SK-MEL-5 (cell line): ENCODE measurements around the gene PPP1R11. TPM values are rescaled to one million over a fixed set of nuclear protein-coding genes. Genes with fewer than 3 reads are reported as not detected.
"Not testable (repeated sequence)": the region's sequence is repeated elsewhere in the genome, so short reads cannot be mapped to it uniquely, and the experiment has no call there.

Experiments used
- DNase-seq: peaks from one replicate; pipeline ENCODE4 v3.0.0-alpha.2; 2016; ENCODE audit warnings: low read depth, low spot score
- in situ Hi-C: cut with HindIII; loops from 2 replicates; pipeline ENCODE4 v1.10.0; 2016; ENCODE audit warnings: low sequenced_read_pairs, high pct_unique_total_duplicates, low pct_unique_long_range_greater_than_20kb
- polyA plus RNA-seq, 2 experiments: library from polyadenylated mRNA; depleted of rRNA; stranded (reverse); fragments of >200 nt; gene quantifications; 2 replicates each; pipeline ENCODE4 v1.2.3, GENCODE V29; 2015
- total RNA-seq: library from RNA; depleted of rRNA; stranded (reverse); fragments of >200 nt; shearing (Covaris generic); gene quantifications from 2 replicates; pipeline ENCODE4 v1.2.3, GENCODE V29; 2014; rRNA removed

The PPP1R11 gene, protein sequence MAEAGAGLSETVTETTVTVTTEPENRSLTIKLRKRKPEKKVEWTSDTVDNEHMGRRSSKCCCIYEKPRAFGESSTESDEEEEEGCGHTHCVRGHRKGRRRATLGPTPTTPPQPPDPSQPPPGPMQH
- total RNA-seq: 51.5 and 51.6 TPM in 2 replicates
- 51.6 and 54.2 TPM in 2 replicates for polyA plus RNA-seq (2015; cell fraction: cytosol; rRNA removed)
- 38.6 and 45.1 TPM in 2 replicates for polyA plus RNA-seq (2015; cell fraction: nucleus; rRNA removed)

DNA sequence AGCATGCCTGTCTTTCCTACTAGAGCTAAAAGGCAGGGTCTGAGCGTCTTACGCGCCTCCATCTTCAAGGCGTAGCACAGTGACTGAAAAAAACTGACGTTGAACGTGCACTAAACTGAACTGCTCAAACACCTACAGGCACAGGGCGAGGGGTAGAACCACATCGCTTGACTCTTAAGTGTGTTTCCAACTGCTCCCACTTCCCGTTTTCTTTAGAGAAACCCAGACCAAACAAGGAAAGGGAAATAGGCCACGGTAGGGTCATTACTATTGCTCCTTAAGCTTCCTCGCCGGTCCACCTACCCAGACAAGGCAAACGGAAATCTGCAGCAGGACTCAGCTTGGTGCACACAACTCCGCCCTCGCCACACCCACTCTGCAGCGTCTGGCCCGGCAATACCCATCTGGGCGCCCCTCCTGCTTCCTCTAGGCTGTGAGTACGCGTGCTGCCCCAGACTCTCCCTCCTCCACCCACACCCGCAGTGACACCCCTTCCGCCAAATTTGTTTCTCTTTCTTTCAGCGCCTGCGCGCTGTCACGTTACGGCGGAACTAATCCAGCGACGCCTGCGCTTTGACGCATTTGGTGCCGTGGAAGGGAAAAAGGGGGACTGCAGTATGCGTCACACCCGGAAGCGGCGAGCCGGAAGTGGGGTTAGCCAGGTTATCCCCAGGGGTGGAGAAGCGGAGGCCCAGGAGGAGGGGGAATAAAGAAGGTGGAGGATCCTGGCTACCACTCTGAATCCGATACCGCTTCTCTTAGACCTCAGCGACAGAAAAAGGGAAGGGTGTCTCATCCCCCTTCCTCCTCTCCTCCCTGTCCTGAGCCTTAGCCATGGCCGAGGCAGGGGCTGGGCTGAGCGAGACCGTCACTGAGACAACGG, at the start of gene PPP1R11:
PPP1R11 (plus strand) TSS at position 622 of the 883 bp plus-strand sequence; CDS start at position 835, 213 bp downstream.
- in situ Hi-C loops: no loop called here
- DNase-seq: peak; percentile 99

DNA sequence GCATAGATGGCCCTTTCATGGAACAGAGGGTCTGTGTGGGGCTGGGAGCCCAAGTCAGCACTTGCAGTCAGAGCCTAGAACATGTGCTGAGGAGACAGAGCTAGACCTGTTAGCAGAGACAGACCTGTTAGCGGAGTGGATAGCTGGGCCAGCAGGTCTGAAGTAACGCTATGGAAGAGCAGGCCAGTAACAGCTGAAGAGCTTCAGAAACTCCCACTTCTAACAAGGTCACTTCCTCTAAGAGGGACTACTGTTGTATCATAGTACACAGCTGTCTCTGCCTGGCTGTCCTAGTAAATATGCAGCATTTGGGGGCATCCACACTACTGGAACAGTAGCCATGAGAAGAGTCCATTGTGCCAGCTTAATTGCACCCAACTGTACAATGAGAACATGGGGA, 47.2 kb upstream of the PPP1R11 start:
- in situ Hi-C loops: no loop called here
- DNase-seq: no peak

DNA sequence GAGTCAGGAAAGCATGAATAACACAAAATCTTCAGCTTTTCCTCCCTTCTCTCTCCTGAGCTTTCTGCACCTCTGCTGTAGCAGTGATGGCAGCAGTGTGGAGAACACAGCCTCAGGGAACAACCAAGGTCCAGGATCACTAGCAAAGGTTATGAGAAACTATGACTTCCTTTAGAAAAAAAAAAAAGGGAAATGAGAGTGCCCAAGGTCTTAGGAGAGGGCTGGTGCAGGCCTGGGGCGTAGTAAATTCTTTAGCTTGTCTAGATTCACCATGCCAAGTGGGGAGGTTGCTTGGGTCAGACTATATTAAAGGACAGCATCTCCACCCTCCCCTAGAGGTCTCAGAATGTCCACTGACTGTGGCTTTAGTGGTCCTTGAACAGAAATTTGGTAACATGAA, 46.4 kb upstream of the PPP1R11 start:
- in situ Hi-C loops: no loop called here
- no peak for DNase-seq

DNA sequence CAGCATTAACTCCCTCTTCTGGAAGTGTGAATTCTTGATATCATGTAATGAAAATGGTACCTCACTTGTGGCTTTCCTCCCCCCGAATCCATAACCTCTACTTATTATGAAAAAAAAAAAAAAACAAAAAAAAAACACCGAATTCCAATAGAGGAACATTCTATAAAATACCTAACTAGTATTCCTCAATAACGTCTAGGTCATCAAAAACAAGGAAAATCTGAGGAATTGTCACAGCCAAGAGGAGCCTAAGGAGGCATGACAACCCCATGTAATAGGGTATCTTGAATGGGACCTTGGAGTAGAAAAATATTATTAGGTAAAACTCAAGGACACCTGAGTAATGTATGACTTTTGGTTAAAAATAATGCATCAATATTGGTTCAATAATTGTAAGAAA, 44.8 kb upstream of the PPP1R11 start:
- no peak for DNase-seq
- in situ Hi-C loops: no loop called here

DNA sequence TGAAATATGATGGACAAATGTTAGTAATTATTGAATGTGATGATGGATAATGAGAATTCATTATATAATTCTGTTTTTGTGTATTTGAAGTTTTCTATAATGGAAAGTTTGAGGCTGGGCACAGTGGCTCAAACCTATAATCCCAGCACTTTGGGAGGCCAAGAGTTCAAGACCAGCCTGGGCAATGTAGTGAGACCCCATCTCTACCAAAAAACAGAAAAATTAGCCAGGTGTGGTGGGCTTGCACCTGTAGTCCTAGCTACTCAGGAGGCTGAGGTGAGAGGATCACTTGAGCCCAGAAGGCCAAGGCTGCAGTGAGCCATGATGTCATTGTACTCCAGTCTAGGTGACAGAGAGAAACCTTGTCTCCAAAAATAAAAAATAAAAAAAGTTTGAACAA, 44.3 kb upstream of the PPP1R11 start:
- DNase-seq, in situ Hi-C loops: not testable (repeated sequence)

DNA sequence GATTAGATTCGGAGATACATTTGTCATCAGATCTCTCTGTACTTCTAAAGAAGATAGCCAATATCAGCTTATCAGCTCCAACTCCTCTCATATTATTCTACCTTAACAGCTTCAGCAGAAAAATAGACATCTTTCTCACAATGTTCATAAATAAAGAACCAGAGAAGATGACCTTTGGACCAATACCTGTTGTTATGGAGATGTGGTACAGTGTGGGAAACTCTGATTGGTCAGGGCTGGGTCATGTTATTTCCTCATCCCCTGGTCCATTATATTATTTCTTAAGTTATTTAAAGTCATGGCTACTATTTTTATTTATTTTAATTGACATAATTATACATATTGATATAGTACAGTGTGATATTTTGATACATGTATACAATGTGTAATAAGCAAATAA, 41.8 kb upstream of the PPP1R11 start:
- no peak for DNase-seq
- in situ Hi-C loops: no loop called here

DNA sequence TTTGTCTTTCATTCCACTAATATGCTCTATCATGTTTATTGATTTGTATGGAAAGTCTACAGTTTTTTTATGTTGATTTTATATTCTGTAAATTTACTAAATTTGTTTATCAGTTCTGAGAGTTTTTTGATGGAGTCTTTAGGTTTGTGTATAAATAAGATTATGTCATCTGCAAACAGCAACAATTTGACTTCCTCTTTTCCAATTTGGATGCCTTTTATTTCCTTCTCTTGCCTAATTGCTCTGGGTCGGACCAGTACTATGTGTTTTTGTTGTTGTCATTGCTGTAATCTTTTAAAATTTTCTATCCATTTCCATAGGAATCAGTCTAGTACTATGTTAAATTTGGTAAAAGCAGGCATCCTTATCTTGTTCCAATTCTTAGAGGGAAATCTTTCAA, 37.4 kb upstream of the PPP1R11 start:
- DNase-seq: no peak
- in situ Hi-C loops: no loop called here

DNA sequence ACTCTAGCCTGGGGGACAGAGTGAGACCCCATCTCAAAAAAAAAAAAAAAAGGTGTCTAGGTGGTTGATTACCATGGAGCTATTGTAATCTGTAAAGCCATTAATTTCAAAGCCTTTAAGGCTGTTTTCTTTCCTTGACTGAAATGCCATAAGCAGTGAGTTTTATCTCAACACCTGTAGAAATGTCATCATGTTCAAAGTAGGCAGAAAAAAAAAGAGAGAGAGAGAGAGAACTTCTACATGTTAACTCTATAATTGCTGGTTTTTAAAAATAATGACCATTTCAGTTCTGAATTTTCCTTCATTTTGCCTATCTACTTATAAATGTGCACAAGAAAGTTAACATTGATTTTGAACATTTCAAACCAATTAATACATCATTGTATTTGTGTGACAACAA, 35.6 kb upstream of the PPP1R11 start:
- in situ Hi-C loops: no loop called here
- no peak for DNase-seq

DNA sequence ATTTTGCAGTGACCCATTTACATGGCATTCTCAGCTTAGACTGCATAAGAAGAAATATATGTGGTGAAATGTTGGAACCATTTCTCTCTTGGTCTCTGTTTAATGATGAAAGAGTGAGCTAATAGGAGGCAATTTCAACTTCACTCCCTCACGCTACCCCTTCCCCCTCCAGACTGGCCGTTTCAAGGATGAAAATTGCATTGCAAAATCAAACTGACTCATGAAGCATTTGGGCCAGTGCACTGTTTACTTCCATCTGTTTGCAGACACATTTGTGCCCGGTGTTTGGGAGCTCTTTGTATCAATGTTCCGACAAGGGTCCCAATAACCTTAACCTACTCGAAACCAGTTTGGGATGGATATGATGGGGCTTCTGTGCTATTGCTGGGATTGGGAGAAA, 33.6 kb upstream of the PPP1R11 start:
- DNase-seq, in situ Hi-C loops: not testable (repeated sequence)

DNA sequence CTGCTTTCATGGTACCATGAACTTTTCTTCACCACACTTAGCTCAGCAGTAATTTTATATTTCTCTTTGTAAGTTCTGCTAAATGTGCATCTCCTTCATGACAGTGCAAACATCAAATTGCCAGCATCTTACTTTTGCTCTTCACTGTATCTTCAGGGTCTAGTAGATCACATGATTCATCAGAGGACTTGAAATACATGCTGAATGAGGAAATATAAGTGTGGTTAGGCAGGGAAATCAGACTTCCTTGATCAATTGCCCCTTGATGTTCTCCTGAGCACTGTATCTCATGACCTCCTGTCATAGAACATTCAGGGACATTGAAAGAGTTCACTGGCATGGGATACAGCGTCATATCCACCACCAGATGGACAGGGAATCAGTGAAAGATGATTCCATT, 31.2 kb upstream of the PPP1R11 start:
- in situ Hi-C loops: no loop called here
- DNase-seq: no peak

DNA sequence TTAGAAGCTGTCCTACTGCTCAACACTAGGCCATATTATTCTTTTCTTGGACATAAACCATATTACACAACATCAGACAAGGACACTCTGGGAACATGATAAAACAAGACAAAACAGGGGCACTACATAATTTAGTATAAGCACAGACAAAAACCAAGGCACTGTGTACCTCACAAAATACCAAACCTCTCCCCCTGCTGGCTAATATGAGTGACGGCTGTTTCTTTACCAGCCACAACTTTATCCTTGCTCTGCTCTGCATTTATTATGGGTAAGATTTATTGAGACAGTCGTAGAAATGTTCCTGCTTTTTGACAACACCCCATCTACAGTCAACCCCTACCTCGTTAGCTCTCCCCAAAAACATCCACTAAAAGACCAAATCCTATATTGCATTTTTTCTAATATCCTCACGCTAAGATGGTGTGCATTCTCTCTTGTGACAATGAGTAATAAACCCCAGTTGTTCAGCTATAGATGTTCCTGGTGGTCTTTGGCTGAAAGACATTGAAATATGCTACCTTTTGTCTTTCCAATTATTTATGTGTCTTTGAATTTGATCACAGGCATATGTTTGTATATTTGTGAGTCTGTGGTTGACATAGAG, 29.7 kb upstream of the PPP1R11 start:
- peak; percentile 45 for DNase-seq
- in situ Hi-C loops: no loop called here

DNA sequence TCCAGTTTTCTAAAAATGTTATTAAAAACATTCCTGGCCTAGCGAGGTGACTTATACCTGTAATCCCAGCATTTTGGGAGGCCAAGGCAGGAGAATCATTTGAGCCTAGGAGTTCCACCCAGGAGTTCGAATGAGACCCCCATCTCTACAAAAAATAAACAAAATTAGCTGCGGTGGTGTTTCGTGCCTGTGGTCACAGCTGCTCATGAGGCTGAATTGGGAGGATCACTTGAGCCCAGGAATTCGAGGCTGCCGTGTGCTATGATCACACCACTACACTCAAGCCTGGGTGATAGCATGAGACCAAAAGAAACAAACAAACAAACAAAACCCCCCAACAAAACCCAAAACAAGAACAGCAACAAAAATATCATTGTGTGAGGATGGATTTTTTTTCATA, 25.8 kb upstream of the PPP1R11 start:
- no peak for DNase-seq
- in situ Hi-C loops: no loop called here

DNA sequence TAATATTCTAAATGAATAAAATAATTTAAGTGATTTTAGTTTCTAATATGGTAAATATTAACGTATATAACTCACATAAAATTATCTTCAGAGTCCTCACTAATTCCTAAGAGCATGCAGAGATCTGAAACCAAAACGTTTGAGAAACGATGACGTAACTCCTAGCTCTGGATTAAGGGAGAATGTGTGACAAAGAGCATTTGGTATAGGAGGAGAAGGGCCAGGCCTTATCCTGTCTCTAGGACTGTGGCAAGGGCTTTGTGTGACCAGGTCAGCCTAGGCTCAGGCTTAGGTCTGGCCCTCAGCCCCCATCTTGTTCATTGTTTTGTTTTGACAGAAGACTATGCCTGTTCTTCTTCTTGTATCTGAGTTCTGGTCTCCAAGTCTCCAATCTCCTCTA, 25.2 kb upstream of the PPP1R11 start:
- in situ Hi-C loops: no loop called here
- no peak for DNase-seq

DNA sequence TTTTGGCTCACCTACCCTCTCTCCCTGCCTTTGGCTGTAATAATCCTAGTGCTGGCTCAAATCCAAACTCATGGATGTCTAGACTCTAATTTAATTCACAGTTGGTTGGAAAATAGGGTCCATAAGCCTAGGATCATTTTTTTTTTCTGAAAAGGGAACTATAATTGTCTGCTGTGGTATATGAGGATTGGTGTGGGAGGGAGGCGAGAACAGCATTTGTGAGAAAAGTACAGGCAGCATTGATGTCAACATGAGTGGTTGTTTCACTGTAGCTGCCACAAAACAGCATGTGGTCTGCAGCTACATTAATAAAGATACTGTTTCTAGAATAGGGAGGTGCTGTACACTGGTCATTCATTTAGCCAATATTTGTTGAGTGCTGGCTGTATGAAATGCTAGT, 24.5 kb upstream of the PPP1R11 start:
- in situ Hi-C loops: no loop called here
- DNase-seq: no peak

DNA sequence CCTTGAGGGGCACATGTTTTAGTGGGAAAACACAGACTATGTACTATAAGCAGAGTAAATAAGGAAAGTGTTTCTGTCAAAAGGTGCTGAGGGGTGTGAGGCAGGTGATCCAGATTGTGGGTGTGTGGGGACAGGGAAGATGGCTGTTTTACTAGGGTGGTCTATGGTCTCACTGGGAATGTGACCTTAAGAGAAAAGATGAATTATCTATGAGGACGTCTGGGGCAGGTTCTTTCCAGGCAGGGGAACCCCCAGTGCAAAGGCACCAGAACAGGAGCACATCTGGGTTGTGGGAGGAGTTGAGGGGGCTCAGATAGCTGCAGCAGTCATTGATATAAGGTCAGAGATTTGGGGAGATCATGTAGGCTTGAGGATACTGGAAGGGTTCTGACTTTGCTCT, 24.1 kb upstream of the PPP1R11 start:
- in situ Hi-C loops: no loop called here

DNA sequence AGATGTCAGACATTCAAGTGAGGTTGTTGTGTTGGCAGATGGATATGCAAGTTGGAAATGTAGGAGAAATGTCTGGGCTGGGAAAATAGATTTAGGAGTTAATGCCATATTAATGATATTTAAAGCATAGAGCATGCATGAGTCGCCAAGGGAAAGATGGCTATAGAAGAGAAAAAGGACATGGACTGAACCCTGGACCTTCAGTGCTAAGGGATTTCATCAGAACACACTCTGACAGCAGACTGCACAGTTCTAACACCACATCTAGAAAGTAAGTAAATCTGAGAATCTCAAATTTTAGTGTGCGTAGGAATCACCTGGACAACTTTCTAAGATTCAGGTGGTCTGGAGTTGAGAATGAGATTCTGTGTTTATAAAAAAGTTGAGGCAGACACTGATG, 23.3 kb upstream of the PPP1R11 start:
- no peak for DNase-seq

More for the DNA sequence above, 24.1 kb upstream of the PPP1R11 start:
- DNase-seq: no peak

DNA sequence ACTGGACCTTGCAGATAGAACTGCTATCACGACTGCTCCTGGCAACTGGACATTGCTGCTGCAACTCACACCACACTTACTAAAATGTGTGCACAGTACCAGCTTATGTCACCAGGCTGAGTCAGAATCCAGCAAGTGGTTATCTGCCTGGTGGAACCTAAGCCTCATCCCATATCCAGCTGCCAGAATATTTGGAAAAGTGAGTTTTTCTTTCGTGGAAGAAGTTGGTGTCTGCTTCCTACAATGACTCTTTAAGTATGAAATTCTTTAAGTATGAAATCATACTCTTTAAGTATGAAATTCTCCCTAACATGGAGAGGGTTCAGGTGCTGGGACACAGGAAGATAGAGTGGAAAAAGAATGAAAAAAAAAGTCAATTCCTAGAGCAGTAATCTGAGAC, 22.4 kb upstream of the PPP1R11 start:
- DNase-seq: no peak
- in situ Hi-C loops: no loop called here

More for the DNA sequence above, 23.3 kb upstream of the PPP1R11 start:
- in situ Hi-C loops: no loop called here

DNA sequence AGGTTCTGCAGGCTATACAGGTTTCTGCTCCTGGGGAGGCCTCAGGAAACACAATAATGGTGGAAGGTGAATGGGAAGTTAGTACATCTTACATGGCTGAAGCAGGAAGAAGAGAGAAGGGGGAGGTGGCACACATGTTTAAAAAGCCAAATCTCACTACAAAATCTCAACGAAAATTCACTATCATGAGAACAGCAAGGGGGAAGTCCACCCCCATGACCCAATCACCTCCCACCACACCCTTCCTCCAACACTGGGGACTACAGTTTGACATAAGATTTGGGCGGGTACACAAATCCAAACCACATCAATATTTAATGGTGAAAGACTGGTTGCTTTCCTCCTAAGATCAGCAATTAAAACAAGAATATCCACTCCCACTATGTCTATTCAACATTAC, 19.8 kb upstream of the PPP1R11 start:
- DNase-seq: no peak
- in situ Hi-C loops: no loop called here

DNA sequence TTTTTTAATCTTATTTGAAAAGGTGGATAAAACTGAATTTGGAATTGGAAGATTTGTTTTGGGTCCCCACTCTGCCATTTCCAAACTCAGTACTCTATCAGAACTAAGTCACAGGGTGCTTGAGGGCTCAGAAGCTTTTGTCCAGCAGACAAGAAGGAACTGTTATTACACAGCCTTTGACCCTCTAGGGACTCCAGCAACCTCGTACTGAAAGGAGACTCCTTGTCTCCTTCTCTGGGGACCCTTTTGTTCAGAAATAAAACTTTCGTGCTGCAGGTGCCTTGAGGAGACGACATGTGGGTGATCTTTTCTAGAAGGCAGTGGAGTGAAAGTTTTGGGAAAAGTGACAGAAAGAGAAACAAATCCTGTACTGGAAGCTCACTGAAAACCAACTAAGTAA, 13.3 kb upstream of the PPP1R11 start:
- DNase-seq: peak; percentile 62
- in situ Hi-C loops: no loop called here
